Fibroblast of the aortic adventitia (primary cell): ENCODE data around the gene SLC26A9. TPM values are rescaled to one million over a fixed set of nuclear protein-coding genes. Genes with fewer than 3 reads are reported as not detected.

Experiments
- DNase-seq: peaks from one replicate; pipeline ENCODE4 v3.0.0-alpha.2; 2010; ENCODE audit warnings: low read depth
- H3K4me3 ChIP-seq: 2 replicates; pipeline ENCODE4 v1.5.1; 2011; ENCODE audit warnings: low read depth, mild to moderate bottlenecking, control low read depth, low read length, moderate library complexity
- total RNA-seq: library from RNA; depleted of rRNA; stranded (reverse); fragments of >200 nt; gene quantifications from 2 replicates; pipeline ENCODE4 v1.2.3, GENCODE V29; 2012; ENCODE audit warnings: low replicate concordance
- TF ChIP-seq, protein P1 (sequence below): IDR thresholded peaks from 2 replicates; pipeline ENCODE4 v1.5.1; 2011; ENCODE audit warnings: mild to moderate bottlenecking, low read length, control low read depth, inconsistent platforms; ENCODE audit not compliant: insufficient read depth

The SLC26A9 gene
- total RNA-seq, 1 donor = not detected

DNA sequence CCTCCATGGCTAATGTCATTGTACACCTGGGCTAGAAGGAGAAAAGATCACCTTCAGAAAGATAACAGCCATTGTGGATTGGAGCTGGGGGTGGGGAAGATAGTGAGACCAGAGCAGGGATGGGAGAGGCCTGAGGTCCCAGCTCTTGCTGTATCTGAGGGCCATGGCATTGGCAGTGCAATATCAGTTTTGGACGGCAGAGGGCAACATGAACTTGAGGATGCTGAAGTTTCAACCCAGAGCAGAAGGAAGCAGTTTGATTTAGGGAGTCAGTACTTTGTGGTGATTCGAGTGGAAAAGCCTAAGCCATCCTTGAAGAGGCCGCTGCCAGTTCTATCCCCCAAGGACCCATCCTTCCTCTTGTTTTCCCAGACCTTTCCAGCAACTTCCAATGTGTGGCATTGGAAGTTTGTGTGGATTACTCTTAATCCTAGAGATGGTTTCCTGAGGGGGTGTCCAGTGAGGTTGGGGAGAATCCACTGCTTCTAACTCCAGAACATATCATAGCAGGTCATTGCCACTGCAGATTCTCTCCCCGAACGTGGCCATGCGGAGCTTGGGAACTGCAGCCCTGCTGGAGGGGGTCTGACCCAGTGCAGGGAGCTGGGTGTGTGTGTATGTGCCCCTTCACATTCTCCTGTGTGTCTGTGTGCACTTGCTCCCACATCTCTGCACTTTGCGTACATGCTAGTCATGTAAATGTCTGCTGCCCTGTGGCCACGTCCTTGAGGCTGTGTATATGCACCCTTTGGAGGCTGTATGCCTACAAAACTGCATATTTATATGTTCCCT is 24.1 kb downstream of the SLC26A9 start:
- TF ChIP-seq, protein P1, sequence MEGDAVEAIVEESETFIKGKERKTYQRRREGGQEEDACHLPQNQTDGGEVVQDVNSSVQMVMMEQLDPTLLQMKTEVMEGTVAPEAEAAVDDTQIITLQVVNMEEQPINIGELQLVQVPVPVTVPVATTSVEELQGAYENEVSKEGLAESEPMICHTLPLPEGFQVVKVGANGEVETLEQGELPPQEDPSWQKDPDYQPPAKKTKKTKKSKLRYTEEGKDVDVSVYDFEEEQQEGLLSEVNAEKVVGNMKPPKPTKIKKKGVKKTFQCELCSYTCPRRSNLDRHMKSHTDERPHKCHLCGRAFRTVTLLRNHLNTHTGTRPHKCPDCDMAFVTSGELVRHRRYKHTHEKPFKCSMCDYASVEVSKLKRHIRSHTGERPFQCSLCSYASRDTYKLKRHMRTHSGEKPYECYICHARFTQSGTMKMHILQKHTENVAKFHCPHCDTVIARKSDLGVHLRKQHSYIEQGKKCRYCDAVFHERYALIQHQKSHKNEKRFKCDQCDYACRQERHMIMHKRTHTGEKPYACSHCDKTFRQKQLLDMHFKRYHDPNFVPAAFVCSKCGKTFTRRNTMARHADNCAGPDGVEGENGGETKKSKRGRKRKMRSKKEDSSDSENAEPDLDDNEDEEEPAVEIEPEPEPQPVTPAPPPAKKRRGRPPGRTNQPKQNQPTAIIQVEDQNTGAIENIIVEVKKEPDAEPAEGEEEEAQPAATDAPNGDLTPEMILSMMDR = peak; percentile 95
- peak; percentile 91 for DNase-seq

DNA sequence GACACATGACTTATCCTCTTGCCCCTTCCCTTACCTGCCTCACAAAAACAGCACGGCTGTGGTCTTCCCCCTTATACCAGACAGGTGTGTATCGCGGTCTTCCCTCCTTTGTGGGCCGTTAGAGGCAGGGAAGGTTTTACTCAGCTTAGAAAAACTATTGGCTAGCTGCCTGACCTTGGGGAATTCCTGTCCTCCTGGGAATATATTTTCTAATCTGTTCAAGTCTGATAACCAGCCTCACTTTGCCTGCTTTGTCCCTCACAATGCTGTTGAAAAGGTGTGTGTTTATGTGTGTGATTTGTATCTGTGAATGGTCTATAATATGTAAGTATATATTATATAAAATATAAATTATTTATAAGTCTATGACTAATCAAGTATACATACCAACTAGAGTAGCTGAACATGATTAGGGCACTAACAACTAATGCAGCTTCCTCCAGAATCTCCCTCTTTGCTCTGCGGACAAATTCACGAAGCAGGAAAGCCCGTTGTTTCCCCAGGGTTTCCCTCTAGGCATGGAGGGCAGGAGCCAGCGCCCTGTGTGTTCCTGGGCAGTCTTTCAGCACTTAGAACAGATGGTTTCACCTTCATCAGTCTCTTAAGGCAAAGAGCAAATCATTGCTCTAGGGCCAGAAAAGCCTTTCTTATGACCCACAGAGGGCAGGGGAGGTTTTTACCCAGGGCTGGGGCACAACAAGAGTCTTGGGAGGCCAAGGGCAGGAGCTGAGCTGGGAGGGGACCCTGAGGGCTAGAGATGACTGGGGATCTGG is 25.6 kb downstream of the SLC26A9 start:
- TF ChIP-seq, protein P1 = no peak
- DNase-seq = peak; percentile 46
- H3K4me3 ChIP-seq = no peak overlapping the region

More for the DNA sequence above, 24.1 kb downstream of the SLC26A9 start:
- no peak overlapping the region for H3K4me3 ChIP-seq

DNA sequence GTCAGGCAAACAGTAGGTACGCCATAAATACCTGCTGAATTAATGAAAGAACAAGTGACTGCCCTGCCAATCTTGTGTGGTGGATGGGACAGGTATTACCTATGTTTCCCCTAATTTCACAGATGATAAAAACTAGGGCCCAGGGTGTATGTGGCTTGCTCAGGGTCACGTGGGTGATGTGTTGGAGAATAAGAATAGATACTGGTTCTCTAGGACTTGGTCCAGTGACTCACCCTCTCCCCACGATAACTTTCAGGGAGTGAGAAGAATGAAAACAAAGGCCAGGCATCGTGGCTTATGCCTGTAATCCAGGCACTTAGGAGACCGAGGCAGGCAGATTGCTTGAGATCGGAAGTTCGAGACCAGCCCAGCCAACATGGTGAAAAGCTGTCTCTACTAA is 26.7 kb downstream of the SLC26A9 start:
- TF ChIP-seq, protein P1 = no peak
- no peak overlapping the region for H3K4me3 ChIP-seq
- peak; percentile 65 for DNase-seq

DNA sequence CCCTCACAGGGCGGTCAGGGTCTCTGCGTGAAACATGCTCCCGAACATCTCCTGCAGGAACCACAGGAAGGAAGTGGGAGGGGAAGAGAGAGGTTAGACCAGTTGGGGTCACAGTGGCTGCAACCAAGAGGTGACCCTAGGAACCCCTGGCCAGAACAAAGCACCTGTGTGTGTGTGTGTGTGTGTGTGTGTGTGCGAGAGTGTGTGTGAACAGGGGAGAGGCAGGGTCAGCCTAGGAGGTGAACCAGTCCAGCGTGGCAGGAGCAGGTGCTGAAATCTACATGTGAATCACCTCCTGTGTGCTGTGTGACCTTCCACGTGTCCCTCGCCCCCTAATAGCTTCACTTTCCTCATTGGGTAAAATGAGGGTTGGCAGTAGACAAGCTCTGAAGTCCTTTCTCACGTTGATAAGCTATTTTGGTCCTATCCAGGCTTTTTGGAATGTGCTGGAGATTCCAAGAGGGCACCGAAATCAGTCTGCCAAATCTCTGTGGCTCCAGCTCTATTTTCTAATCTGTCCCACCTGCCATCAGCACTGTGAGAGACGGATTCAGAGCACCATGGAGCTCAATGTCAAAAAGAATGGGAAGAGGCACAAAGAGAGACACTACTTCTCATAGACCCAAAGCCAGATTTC is 27.8 kb downstream of the SLC26A9 start:
- TF ChIP-seq, protein P1 = no peak
- no peak overlapping the region for H3K4me3 ChIP-seq
- no peak for DNase-seq

DNA sequence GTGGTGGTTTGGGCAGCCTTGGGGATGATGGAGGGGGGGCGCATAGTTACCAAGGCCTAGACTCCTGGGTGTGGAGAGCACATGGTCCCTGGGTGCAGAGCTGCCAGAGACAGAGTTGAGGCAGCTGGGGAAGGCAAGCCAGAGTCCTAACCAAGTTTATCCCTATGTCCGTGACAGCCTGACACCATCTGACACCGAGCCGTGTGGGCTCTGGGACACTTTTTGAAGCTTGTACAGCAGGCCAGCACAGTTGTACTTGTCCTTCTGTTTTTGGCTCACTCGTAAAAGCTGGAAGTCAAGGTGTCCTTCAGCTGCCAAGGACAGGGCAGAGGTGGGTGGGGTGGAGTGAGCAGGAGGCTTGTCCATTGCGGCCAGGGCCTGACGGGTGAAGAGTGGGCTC is 28.5 kb downstream of the SLC26A9 start:
- no peak for DNase-seq
- TF ChIP-seq, protein P1 = no peak
- no peak overlapping the region for H3K4me3 ChIP-seq

DNA sequence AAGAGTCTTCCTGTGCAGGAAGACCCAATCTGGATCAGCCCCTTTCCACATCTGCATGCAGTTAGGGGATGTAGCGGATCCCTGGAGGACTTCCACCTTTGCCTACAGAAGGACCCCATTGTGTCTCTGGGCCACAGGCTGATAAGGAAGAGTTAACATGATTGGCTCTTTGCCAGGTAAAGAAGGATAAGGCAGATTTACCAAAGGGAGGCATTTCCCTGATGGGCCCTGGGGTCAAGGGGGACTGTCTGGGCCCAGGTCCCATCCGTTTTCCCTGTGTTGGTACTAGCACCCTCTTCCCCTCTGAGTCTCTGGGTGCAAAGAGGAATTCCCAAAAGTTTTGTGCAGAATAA is 29.1 kb downstream of the SLC26A9 start:
- DNase-seq = no peak
- no peak overlapping the region for H3K4me3 ChIP-seq
- TF ChIP-seq, protein P1 = no peak
